ENCODE measurements around the gene AMBP.
A peak's percentile ranks its signal among the peaks of the same experiment; 100 is the strongest.
"Not testable (repeated sequence)": the region's sequence is repeated elsewhere in the genome, so short reads cannot be mapped to it uniquely, and the experiment has no call there.

Gene AMBP

DNA sequence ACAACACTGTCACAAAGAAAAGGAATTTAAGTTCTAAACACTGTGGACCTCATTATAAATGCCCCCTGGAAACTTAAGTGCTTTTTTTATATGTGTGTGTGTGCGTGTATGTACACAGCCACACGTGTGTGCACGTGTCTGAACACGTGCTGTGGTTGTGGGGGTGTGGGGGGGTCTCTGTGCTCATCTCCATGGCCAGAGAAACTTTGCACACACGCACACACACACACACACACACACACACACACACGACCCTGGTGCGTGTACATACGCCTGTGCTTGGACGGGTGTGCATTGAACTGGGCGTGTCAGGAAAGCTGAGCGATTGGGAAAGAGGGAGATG lies 27.9 kb downstream of the AMBP start:
- no peak for DNase-seq

DNA sequence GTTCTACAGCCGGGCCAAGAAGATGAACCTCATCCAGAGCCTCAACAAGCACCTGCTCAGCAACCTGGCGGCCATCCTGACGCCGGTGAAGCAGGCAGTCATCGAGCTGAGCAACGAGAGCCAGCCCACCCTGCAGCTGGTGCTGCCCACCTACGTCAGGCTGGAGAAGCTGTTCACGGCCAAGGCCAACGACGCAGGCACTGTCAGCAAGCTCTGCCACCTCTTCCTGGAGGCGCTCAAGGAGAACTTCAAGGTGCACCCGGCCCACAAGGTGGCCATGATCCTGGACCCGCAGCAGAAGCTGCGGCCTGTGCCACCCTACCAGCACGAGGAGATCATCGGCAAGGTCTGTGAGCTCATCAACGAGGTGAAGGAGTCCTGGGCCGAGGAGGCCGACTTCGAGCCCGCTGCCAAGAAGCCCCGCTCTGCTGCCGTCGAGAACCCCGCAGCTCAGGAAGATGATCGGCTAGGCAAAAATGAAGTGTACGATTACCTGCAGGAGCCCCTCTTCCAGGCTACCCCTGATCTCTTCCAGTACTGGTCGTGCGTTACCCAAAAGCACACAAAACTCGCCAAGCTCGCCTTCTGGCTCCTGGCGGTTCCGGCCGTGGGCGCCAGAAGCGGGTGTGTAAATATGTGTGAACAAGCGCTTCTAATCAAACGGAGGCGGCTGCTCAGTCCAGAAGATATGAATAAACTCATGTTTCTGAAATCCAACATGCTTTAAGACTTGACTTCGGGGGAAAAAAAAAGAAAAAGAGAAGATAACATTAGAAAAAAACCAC lies 28.5 kb downstream of the AMBP start:
- DNase-seq = no peak

DNA sequence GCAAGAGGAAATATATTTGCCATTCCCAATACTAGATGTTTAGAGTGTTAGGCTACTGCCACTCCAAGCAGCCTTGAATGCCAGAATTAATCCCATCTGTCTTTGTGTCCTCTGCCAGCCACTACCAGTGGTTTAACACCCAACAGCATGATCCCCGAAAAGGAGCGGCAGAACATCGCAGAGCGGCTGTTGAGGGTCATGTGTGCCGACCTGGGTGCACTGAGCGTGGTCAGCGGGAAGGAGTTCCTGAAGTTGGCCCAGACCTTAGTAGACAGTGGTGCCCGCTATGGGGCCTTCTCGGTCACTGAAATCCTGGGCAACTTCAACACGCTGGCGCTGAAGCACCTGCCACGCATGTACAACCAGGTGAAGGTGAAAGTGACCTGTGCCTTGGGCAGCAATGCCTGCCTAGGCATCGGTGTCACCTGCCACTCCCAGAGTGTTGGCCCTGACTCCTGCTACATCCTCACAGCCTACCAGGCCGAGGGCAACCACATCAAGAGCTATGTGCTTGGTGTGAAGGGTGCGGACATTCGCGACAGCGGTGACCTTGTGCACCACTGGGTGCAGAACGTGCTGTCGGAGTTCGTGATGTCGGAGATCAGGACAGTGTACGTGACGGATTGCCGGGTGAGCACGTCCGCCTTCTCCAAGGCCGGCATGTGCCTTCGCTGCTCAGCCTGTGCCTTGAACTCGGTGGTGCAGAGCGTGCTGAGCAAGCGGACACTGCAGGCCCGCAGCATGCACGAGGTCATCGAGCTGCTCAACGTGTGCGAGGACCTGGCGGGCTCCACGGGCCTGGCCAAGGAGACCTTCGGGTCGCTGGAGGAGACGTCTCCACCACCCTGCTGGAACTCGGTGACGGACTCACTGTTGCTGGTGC lies 29.3 kb downstream of the AMBP start:
- DNase-seq = no peak

DNA sequence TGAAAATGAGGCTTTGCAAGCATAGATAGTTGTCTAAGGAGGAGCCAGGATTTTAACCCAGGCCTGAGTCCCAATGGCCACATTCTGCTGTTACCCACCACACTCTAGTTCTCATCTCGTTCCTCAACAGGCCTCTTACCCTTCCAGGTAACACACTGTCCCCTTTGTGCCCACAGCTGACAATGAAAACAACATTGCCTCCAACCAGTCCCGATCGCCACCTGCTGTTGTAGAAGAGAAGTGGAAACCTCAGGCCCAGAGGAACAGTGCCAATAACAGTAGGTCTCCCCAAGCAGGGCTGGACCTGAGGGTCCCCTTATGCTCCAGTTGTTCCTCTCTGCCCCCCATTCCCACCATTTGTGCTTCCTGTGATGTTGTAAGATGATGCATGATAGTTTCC lies 30.4 kb downstream of the AMBP start:
- DNase-seq = no peak

DNA sequence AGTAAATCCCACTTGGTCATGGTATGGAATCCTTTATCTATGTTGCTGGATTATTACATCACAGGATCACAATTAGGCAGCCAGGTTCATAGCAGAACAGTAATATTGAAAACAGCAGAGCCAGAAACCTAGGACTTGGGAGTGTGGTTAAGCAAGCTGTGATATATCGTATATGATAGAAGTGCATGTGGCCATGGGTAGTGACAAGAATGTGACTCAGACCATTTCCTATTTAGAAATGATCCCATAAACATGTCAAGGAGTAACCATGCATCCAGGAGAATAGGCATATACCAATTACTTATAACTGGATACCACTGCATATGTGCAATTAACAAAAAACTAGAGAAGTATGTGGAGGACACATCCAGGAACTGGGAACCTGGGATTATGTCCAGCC lies 31.2 kb downstream of the AMBP start:
- DNase-seq = no peak

DNA sequence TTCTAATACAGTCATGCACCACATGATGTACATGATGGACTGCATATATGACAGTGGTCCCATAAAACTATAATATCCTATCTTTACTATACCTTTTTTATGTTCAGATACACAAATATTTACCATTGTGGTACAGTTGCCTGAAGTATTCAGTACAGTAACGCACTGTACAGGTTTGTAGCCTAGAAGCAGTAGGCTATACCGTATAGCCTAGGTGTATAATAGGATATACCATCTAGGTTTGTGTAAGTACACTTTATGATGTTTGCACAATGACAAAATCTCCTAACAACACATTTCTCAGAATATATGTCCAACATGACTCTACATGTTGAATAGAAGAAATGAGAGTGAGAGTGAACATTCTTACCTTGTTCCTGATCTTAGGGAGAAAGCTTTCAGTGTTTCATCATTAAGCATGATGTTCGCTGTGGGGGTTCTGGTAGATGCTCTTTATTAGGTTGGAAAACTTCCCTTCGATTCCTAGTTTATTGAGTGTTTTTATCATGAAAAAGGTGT lies 31.8 kb downstream of the AMBP start:
- no peak for DNase-seq

DNA sequence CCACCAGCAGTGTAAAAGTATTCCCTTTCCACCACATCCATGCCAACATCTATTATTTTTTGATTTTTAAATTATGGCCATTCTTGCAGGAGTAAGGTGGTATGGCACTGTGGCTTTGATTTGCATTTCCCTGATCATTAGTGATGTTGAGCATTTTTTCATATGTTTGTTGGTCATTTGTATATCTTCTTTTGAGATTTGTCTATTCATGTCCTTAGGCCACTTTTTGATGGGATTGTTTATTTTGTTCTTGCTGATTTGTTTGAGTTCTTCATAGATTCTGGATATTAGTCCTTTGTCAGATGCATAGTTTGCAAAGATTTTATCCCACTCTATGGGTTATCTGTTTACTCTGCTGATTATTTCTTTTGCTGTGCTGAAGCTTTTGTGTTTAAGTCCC lies 34.4 kb downstream of the AMBP start:
- not testable (repeated sequence) for DNase-seq

DNA sequence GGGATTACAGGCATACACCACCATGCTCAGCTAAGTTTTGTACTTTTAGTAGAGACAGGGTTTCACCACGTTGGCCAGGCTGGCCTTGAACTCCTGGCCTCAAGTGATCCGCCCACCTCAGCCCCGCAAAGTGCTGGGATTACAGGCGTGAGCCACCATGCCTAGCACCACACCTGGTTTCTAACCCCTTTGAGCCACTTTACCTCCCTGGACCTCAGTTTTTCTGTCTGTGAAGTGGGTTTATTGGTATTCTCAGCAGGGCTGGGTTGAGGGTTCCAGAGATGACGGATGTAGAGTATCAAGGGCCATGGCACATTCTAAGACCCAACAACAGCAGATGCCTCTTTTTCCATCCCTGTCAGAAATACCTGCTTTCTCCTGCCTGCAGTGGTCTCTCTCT lies 38.6 kb downstream of the AMBP start:
- no peak for DNase-seq

DNA sequence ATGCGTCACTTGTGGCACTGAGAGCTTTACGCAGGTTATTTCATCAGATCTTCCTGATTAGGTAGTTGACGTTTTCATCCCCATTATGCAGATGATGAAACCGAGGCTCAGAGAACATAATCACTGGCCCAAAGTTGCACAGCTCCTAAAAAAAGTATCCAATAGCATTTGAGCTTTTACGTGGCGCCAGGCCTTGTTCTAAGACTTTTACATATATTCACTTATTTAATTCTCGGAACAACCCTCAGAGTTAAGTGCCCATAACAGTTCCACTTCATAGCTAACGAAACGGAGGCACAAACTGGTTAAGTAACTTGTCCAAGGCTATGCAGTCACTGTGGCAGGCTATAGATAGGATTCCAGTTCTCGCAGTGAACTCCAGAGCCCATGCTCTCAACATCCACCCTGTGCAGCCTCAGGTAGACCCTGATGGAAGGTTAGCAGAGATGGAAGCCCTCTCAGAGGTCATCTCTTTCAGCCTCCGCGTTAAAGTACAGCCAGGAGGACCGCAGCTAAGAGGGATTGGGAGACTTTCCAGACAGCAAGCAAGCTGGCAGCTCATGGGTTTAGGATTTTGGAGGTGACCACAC lies 39.3 kb downstream of the AMBP start:
- no peak for DNase-seq

DNA sequence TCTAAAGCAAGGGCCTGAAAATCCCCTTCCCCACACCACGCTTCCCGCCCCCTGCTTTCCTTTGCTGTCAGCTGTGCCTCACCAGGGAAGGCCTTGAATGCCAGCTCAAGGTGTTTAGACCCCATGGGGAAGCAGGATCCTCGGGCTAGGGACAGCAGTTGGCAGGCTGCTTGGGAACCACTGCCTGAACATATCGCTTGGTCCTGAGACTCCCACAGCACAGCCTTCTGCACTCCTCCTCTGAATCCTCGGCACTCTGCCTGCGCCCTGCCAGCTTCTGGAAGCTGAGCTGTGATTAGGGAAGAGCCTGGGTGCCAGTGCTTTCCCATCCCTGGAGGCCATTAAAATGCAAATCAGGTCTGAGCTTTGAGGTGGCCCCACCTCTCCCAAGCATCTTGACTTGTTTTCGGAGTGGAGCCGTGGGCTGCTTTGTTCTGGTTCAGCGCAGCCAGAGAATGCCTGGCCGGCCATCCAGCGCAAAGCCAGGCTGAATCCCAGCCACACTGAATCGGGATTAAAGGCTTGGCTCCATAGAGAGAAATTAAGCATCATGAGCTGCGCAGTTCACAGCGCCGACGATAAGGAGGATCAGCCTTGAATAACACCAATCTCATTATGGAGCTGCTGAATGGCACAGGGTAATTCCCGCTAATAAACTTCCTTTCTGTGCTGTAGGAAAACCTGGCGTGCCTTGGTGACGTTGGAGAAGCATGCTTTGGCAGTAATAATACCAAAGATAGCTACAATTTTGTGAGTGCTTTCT lies 40.0 kb downstream of the AMBP start:
- peak; percentile 29 for DNase-seq

DNA sequence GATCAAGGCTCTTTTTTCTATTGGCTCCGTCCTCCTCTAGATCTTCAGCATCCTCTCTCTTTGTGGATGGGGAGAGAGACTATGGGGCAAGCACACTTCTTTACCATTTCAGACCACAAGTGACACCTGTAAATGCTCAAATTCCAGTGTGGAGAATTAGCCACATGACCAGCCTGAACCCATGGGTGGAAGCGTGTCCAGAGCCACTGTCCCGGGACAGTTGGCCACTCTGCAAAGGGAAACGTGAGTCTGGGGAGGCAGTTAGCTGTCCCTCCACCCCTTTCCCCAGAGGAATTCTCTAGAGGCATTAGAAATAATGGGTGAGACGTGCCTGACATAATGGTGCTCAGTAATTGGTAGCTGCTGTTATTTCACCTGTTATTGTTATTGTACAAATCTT lies 40.9 kb downstream of the AMBP start:
- DNase-seq = no peak

DNA sequence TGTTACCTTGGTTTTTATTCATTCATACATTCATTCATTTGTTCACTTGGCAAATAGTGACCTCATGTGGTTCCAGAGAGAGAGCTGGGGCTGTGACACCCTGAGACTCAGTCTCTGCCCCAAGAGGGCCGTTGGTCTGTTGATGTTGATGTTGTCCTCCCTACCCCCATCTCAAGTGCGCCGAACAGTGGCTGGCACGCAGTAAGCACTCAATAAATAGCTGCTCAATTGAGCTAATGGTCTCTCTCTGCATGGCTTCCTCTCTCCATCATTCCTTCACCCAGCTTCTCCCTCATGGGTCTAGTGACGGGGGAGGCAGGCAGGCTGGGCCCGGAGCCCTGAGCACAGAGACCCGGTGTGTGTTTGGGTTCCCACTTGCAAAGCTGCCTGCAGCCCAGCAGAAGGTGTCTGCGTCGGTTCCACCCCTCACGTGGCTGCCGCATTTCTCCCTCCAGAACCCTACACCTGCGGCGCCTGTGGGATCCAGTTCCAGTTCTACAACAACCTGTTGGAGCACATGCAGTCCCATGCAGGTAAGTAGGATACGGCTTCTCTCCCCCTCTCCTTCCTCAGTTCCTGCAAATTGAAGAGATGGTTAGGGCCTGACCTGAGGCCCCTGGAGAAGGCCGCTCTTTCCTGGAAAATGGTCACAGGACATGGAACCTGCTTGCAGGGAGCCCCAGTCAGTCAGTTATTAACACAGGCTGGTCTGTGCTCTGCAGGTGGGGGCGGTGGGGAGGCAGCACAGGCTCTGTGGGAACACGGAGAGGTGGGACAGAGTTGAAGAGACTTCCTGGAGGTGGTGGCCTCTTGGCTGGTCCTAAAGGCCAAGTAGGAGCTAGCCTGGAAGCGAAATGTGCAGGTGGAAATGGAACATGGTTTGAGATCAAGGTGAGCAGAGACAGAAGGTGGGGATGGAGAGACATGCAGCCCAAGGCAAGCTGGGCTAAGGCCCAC lies 42.0 kb downstream of the AMBP start:
- no peak for DNase-seq

DNA sequence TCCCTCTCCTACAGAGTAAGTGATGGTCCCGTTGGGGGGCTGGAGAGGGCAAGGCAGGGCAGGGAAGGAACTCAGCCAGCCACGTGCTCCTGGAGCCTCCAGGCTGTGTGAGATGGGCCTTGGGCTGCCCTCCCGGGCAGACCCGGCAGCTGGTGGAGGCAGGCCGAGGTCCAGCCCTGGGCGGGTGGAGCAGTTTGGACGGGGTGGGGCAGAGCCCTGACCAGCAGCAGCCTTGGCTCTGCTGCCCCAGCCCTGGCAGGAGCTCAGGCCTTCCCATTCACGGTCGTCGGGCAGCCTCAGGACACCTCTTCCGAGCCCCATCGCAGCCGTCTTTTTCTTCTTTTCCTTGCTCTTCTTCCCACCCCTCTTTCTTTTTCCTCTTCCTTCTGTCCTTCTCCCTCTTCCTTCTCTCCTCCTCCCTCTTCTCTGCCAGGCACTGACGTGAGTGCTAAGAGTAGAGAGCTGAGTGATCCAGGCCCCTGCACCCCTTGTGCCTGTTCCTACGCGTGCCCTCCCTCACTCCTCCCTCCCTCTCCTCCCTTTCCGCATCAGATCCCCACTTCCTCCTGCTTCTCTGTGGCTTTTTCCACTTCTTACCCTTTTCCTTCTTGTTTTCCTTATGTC lies 42.8 kb downstream of the AMBP start:
- peak; percentile 6 for DNase-seq

DNA sequence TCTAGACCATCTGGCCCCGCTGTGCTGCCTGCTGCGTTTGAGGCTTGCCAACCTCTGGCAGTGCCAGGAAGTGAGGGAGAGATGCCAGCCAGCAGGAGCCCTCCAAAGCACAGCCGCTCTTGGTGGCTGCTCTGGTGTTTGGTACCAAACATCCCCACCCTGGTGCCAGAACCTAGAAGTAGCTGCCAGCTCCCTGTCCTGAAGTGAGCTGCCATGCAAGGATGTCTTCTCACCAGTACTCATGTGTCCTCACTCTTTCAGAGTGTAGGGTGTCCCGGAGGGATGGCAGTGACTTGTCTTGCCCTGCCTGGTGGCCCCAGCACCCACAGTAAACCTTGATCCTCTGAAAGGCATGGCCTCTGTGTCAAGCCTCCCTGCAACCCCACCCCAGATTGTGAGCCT lies 43.4 kb downstream of the AMBP start:
- no peak for DNase-seq

DNA sequence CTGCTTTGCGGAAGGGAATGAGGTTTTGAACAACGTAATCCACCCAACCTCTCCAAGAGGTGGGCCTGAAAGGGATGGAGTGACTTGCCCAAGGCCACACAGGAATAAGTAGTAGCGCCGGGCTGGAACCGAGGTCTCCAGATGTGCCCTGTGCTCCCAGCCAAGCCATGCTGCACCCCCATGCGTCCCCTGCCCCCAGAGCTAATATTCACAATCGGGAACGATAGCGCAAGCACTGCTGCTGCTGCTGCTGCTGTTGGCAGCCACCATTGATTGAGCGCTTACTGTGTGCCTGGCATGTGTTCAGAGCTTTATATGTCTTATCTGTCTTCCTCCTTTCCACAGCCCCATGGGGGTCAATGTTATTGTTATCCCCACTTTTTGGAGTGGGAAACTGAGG lies 43.9 kb downstream of the AMBP start:
- no peak for DNase-seq

DNA sequence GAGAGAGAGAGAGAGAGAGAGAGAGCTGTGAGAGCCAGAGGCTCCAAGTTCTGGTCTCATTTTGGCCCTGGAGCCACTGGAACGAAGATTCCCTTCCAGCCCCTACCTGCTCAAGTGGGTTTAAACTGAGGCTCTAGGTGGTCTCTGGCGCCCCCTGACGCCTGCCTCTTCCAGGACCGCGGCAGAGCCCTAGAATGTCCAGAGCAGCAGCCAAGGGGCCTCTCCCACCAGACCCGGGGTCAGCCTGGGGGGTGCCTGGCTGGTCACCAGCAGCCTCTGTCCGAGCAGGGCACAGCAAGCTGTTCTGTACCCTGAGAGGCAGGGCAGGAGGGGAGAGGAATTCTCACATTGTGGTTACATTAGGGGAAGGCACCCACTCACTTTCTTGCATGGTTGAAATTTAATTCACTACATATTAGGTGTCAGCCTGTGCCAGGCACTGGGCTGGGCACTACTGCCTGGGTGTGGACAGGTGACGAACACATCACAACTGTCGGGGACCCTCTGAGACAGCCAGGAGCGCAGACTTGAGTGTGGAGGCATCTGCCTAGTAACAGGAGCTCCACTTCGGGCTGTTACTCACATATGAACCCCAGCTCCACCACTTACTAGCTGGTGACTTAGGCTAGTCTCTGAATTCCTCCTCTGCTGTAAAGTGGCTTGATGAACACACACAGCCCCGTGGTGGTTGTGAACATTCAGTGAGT lies 44.5 kb downstream of the AMBP start:
- peak; percentile 20 for DNase-seq

DNA sequence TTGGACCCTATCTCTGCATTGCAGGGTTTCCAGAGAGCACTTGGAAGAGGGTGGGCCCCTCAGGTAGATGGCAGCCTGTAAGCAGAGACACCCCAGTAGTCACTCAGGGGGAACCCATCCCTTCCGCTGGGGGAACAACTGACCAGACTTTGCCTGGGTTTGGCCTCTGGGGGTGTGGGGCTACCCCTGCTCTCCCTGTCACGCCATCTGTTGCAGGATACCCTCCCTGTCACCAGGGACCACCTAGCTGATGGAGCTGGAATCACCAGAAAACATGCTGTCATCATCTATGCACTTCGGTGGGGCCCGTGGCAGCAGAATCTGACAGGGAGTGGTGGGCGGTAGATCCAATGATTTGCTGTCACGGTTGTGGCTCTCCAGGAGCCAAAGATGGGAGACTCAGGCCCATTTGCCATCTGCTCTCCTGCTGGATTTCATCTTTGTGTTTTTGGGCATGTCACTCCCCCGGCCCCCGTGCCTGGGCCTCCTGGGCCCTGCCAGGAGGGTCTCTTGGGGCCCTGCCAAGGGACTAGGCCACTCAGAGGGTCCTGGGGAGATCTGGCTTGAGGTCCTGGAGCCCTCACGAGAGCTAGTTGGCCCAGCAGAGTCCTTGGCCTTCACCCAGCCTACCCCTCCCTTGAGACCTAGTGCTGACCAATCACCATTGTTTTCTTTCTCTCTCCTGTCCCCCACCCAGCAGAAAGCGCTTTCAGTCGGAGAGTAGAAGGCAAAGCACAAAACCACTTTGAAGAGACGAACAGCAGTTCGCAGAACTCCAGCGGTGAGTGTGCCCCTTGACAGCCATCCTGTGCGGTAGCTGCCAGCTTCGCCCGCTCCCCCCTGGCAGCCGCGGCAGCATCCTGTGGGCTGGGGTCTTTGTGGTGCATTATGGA lies 45.9 kb downstream of the AMBP start:
- no peak for DNase-seq

DNA sequence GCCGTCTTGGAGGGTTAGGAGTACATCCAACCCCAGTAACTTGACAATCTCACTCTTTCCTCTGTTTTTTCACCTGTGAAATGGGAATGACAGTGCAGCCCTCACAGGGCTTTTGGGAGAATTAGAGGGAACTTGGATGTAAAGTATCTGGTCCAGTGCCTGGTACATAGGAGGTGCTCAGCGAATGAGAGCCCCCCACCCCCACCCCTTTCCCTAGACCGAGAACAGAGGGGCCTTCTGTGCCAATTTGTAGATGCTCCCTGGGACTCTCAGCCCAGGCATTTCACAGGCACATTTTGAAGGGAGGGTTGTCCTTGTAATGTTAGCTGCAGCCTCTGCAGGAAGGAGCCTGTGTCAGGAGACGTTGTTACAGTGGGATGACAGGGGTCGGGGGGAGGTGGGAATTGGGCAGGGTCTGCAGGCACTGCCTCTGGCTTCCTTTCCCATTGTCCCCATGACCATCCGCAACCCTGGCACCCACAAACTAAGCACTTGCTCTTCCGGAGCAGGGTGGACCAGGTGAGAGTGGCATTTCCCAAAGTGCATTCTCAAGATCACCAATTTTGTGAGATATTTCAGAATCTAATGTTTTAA lies 47.0 kb downstream of the AMBP start:
- no peak for DNase-seq

DNA sequence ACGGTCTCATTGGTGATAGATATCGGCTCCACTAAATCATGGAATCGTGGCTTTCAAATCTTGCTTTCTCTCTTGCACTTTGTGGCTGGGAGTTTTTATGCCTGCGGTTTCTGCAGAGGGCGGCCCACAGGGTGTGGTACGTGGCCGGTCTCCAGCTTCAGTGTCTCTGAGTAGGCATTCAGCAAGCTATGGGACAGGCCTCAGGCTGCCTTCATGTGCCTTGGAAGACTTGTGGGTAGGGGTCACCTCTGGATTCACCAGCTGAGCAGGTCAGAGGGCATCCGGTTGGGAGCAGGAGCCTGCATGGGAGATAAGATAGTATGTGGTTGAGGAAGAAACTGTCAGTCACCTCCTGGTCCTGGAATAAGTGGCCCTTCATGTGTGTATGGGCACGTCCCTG lies 47.7 kb downstream of the AMBP start:
- DNase-seq = no peak
